Endodermal cell (in vitro differentiated cells): Measurements from ENCODE around the gene RASL11B. TPM values are rescaled to one million over a fixed set of nuclear protein-coding genes. Genes with fewer than 3 reads are reported as not detected.

Experiments
- DNase-seq: peaks from one replicate; pipeline ENCODE4 v3.0.0-alpha.2; 2017
- H3K27ac ChIP-seq: 2 replicates; pipeline ENCODE4 v1.5.1; 2013; ENCODE audit warnings: mild to moderate bottlenecking, low read depth, low read length, moderate library complexity
- H3K27me3 ChIP-seq: 2 replicates; pipeline ENCODE4 v1.6.1; 2013; ENCODE audit warnings: mild to moderate bottlenecking, low read length, moderate library complexity; ENCODE audit not compliant: insufficient read depth, control insufficient read depth, poor library complexity, severe bottlenecking
- H3K36me3 ChIP-seq: 2 replicates; pipeline ENCODE4 v1.7.0; 2013; ENCODE audit warnings: mild to moderate bottlenecking, low read length, moderate library complexity; ENCODE audit not compliant: control insufficient read depth, insufficient read depth
- H3K4me1 ChIP-seq: one replicate; pipeline ENCODE4 v1.7.0; 2013; ENCODE audit warnings: low read length; ENCODE audit not compliant: control insufficient read depth, insufficient read depth
- H3K4me3 ChIP-seq: 2 replicates; pipeline ENCODE4 v1.5.1; 2013; ENCODE audit warnings: mild to moderate bottlenecking, low read length, moderate library complexity
- H3K9ac ChIP-seq: 2 replicates; pipeline ENCODE4 v1.6.1; 2013; ENCODE audit warnings: mild to moderate bottlenecking, low read length, moderate library complexity; ENCODE audit not compliant: poor library complexity, severe bottlenecking; ENCODE audit errors: extremely low read depth
- H3K9me3 ChIP-seq: 2 replicates; pipeline ENCODE4 v1.6.1; 2013; ENCODE audit warnings: mild to moderate bottlenecking, low read length, moderate library complexity; ENCODE audit not compliant: control insufficient read depth
- H3K27ac Mint-ChIP-seq: 2 replicates; pipeline ENCODE4 v1.8.0; 2020; ENCODE audit warnings: mixed read lengths
- H3K27me3 Mint-ChIP-seq: 2 replicates; pipeline ENCODE4 v1.8.0; 2021; ENCODE audit warnings: mild to moderate bottlenecking, mixed read lengths; ENCODE audit not compliant: insufficient read depth
- H3K36me3 Mint-ChIP-seq: 2 replicates; pipeline ENCODE4 v1.8.0; 2020; ENCODE audit warnings: low read depth, mixed read lengths
- H3K4me1 Mint-ChIP-seq: 2 replicates; pipeline ENCODE4 v1.8.0; 2020; ENCODE audit warnings: mixed read lengths
- H3K4me3 Mint-ChIP-seq: 2 replicates; pipeline ENCODE4 v1.8.0; 2020; ENCODE audit warnings: mild to moderate bottlenecking, moderate library complexity, mixed read lengths
- H3K9me3 Mint-ChIP-seq: 2 replicates; pipeline ENCODE4 v1.8.0; 2020; ENCODE audit warnings: mild to moderate bottlenecking, mixed read lengths
- CTCF ChIP-seq: fragments of 200-600 bp; sonication (generic); conservative IDR thresholded peaks from 2 replicates; pipeline ENCODE4 v1.5.0; 2021; ENCODE audit warnings: antibody characterized with exemption, mild to moderate bottlenecking
- WGBS, 2 experiments: methylation state at CpG; one replicate each; pipeline versions ENCODE4 v1.1.5 to v1.1.7; 2013; ENCODE audit warnings: missing lambda C conversion rate in 2 of 2, mixed read lengths in 1 of 2; ENCODE audit not compliant: insufficient coverage in 1 of 2, insufficient read length in 1 of 2; 5-methylcytosine and 5-hydroxymethylcytosine counted together
- total RNA-seq, 2 donors: library from RNA; stranded (reverse); fragmentation: NEBNext Ultra II Directional in 1 of 2; extraction: Animal tissue kit (Norgen Biotek cat#: 25700) in 1 of 2; gene quantifications; 2 replicates in 1 of 2; 3 replicates in 1 of 2; pipeline ENCODE4 v1.2.1, GENCODE V29; 2021

Gene RASL11B
- total RNA-seq, 2 donors from 2014 or later = 7.0 to 12.7 TPM

GRCh38 chr4:52877036-52877435, 14.9 kb downstream of the RASL11B start:
- Histone ChIP-seq H3K36me3 (no peaks in the 10 kb centered on the region), H3K4me1 (peaks cover 29% of the 10 kb centered on the region), H3K9me3 (peaks cover 12% of the 10 kb centered on the region), H3K27me3 (no peaks in the 10 kb centered on the region), H3K9ac (no peak overlapping the region), H3K27ac (no peak overlapping the region), H3K4me3 (no peak overlapping the region)
- DNase-seq = peak; percentile 51
- H3K4me1 Mint-ChIP-seq = peaks cover 44% of the 10 kb centered on the region
- WGBS, 2 experiments = 90 to 93% methylated on average over 2 of the region's 2 CpGs
- no peaks in the 10 kb centered on the region for H3K36me3 Mint-ChIP-seq
- H3K27ac Mint-ChIP-seq = peak overlapping the region; percentile 63
- no peaks in the 10 kb centered on the region for H3K9me3 Mint-ChIP-seq
- no peak overlapping the region for H3K4me3 Mint-ChIP-seq
- peaks cover 12% of the 10 kb centered on the region for H3K27me3 Mint-ChIP-seq
- TF ChIP-seq CTCF = no peak

- H3K4me3 ChIP-seq = no peak overlapping the region
- H3K9me3 Mint-ChIP-seq = no peaks in the 10 kb centered on the region
- H3K36me3 ChIP-seq = no peaks in the 10 kb centered on the region
- H3K27ac Mint-ChIP-seq = peak overlapping the region; percentile 57
- no peaks in the 10 kb centered on the region for H3K27me3 ChIP-seq
- peaks cover 50% of the 10 kb centered on the region for H3K4me1 Mint-ChIP-seq
- no peak overlapping the region for H3K9ac ChIP-seq
- TF ChIP-seq CTCF = no peak
- WGBS, 2 experiments = 63 to 64% methylated on average over 4 to 6 of the region's 6 CpGs
- peaks cover 16% of the 10 kb centered on the region for H3K9me3 ChIP-seq
- no peak overlapping the region for H3K27ac ChIP-seq
- H3K36me3 Mint-ChIP-seq = no peaks in the 10 kb centered on the region
- DNase-seq = peak; percentile 85
- H3K27me3 Mint-ChIP-seq = peaks cover 12% of the 10 kb centered on the region
- peaks cover 30% of the 10 kb centered on the region for H3K4me1 ChIP-seq
- H3K4me3 Mint-ChIP-seq = no peak overlapping the region
Observed at GRCh38 chr4:52877694-52878093, 15.6 kb downstream of the RASL11B start.

GRCh38 chr4:52879471-52879870, 17.4 kb downstream of the RASL11B start:
- peaks cover 16% of the 10 kb centered on the region for H3K9me3 ChIP-seq
- peaks cover 51% of the 10 kb centered on the region for H3K4me1 Mint-ChIP-seq
- H3K4me1 ChIP-seq = peaks cover 34% of the 10 kb centered on the region
- WGBS, 2 experiments = 80 to 97% methylated on average over 1 to 3 of the region's 3 CpGs
- TF ChIP-seq CTCF = no peak
- H3K27ac Mint-ChIP-seq = no peak overlapping the region
- no peaks in the 10 kb centered on the region for H3K36me3 Mint-ChIP-seq
- no peaks in the 10 kb centered on the region for H3K36me3 ChIP-seq
- no peak overlapping the region for H3K4me3 Mint-ChIP-seq
- peaks cover 11% of the 10 kb centered on the region for H3K27me3 Mint-ChIP-seq
- H3K9ac ChIP-seq = no peak overlapping the region
- no peaks in the 10 kb centered on the region for H3K27me3 ChIP-seq
- no peak overlapping the region for H3K27ac ChIP-seq
- H3K9me3 Mint-ChIP-seq = no peaks in the 10 kb centered on the region
- no peak overlapping the region for H3K4me3 ChIP-seq
- DNase-seq = peak; percentile 30
